ENCODE measurements around the gene MACROD2.

GRCh38 chr20:15862178-15862577 lies 1866.9 kb downstream of the MACROD2 start:
- TF ChIP-seq CTCF (conservative IDR thresholded peaks at IDR 0.05; ENCODE audit: low read depth in 2 of 2) = no peak
- TF ChIP-seq REST (IDR thresholded peaks at IDR 0.05; ENCODE audit: unreplicated experiment) = no peak
- TF ChIP-seq EZH2 (IDR thresholded peaks at IDR 0.05; ENCODE audit: low read depth, unreplicated experiment) = no peak
- no peak for TF ChIP-seq CREB1 (CRISPR knock-in tag; IDR thresholded peaks at IDR 0.05; ENCODE audit: low read depth)
- no peak for TF ChIP-seq POLR2AphosphoS5 (IDR thresholded peaks at IDR 0.05; ENCODE audit: low read depth)
- no peak for TF ChIP-seq JUNB (IDR thresholded peaks at IDR 0.05; ENCODE audit: unreplicated experiment)
- TF ChIP-seq EZH2phosphoT487 (IDR thresholded peaks at IDR 0.05; ENCODE audit: unreplicated experiment) = no peak
- TF ChIP-seq ETS1 (IDR thresholded peaks at IDR 0.05) = no peak
- no peak for TF ChIP-seq ZNF462 (CRISPR knock-in tag; IDR thresholded peaks at IDR 0.05)
- TF ChIP-seq ZNF114 (CRISPR knock-in tag; IDR thresholded peaks at IDR 0.05) = no peak
- TF ChIP-seq STAT1 (IDR thresholded peaks at IDR 0.05; ENCODE audit: unreplicated experiment) = no peak
- no peak for TF ChIP-seq ZNF331 (CRISPR knock-in tag; IDR thresholded peaks at IDR 0.05; ENCODE audit: low read depth)

Data from GM23338 (cell line).